Testis (tissue), 3 donors: Measurements from ENCODE around the gene RAMP1. TPM values are rescaled to one million over a fixed set of nuclear protein-coding genes. Genes with fewer than 3 reads are reported as not detected.

ENCODE experiments used
- DNase-seq: peaks from one replicate; pipeline ENCODE4 v3.0.0-alpha.2; 2019
- H3K27ac ChIP-seq, 2 donors: fragments of 200-600 bp; sonication (generic); one replicate each; pipeline ENCODE4 v1.5.1; 2019
- H3K27me3 ChIP-seq: fragments of 200-600 bp; sonication (generic); one replicate; pipeline ENCODE4 v1.5.1; 2019
- H3K36me3 ChIP-seq: fragments of 200-600 bp; sonication (generic); one replicate; pipeline ENCODE4 v1.5.1; 2017; ENCODE audit warnings: low read depth; ENCODE audit errors: missing control alignments
- H3K4me1 ChIP-seq: fragments of 200-600 bp; sonication (generic); one replicate; pipeline ENCODE4 v1.5.1; 2019
- H3K4me3 ChIP-seq, 2 donors: fragments of 200-600 bp; sonication (generic); one replicate each; pipeline ENCODE4 v1.5.1; 2017 to 2019
- H3K9me3 ChIP-seq: fragments of 200-600 bp; sonication (generic); one replicate; pipeline ENCODE4 v1.5.1; 2017
- CTCF ChIP-seq, 3 experiments: fragments of 450-650 bp in 2 of 3; fragments of 200-600 bp in 1 of 3; sonication (generic) in 1 of 3; IDR thresholded peaks; one replicate each; pipeline ENCODE4 v1.5.1; 2016 to 2019; ENCODE audit warnings: antibody characterized with exemption in 3 of 3, mild to moderate bottlenecking in 2 of 3, moderate library complexity in 1 of 3
- POLR2A ChIP-seq: fragments of 450-650 bp; IDR thresholded peaks from one replicate; pipeline ENCODE4 v1.6.1; 2017; ENCODE audit warnings: antibody characterized with exemption, mild to moderate bottlenecking, moderate library complexity
- WGBS, 2 donors: methylation state at CpG; one replicate each; pipeline ENCODE4 v1.1.5; 2018; 5-methylcytosine and 5-hydroxymethylcytosine counted together
- intact Hi-C: fragments of 100-400 bp; cut with DNase I; formaldehyde crosslinking; loops from one replicate; pipeline ENCODE4 v1.15.1; 2023; ENCODE audit warnings: low total_unique reads
- polyA plus RNA-seq: library from polyadenylated mRNA; stranded (reverse); fragments of 350-450 nt; fragmentation: Illumina TruSeq; extraction: RNeasy Lipid Tissue Mini Kit (QIAGEN cat#74804); gene quantifications from one replicate; pipeline ENCODE4 v1.2.3, GENCODE V29; 2014; ENCODE audit warnings: low read depth, low replicate concordance; ENCODE audit not compliant: insufficient read depth
- total RNA-seq, 2 donors: library from RNA; depleted of rRNA; stranded (reverse); fragments of >200 nt; gene quantifications; one replicate each; pipeline ENCODE4 v1.2.3, GENCODE V29; 2016

The RAMP1 gene
- total and polyA plus RNA-seq, 3 donors from 2014 or later = 8.9 to 14.3 (median 13.9) TPM

DNA sequence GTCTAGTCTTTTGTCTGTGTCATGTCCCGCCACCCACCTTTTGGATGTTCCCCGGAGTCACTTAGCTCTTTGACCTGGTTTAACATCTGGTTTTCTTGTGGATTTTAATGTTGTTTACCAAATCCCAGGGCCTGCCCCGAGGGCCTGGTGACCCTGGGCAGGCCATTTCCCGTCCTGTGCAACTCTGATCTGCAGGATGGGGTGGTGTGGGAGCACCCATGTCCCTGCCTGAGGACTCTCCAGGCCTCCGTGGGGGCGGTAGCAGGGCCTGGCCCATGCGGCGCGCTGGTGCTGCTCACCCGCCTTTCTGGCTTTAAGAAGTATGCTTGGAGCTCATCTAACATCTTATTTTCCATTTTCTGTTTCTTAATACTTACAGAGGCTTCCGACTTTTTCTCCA is 10.7 kb downstream of the RAMP1 start:
- Histone ChIP-seq H3K36me3 (no peaks in the 10 kb centered on the region), H3K27me3 (no peaks in the 10 kb centered on the region), H3K4me3 (no peak overlapping the region), H3K4me1 (peaks cover 14% of the 10 kb centered on the region), H3K9me3 (no peaks in the 10 kb centered on the region), H3K27ac (no peak overlapping the region)
- intact Hi-C loops = no loop called here
- no peak for DNase-seq
- TF ChIP-seq CTCF (IDR thresholded peaks at IDR 0.05) (no peak), POLR2A (no peak)
- WGBS, 2 donors = 87 to 92% methylated on average over 11 of the region's 11 CpGs

DNA sequence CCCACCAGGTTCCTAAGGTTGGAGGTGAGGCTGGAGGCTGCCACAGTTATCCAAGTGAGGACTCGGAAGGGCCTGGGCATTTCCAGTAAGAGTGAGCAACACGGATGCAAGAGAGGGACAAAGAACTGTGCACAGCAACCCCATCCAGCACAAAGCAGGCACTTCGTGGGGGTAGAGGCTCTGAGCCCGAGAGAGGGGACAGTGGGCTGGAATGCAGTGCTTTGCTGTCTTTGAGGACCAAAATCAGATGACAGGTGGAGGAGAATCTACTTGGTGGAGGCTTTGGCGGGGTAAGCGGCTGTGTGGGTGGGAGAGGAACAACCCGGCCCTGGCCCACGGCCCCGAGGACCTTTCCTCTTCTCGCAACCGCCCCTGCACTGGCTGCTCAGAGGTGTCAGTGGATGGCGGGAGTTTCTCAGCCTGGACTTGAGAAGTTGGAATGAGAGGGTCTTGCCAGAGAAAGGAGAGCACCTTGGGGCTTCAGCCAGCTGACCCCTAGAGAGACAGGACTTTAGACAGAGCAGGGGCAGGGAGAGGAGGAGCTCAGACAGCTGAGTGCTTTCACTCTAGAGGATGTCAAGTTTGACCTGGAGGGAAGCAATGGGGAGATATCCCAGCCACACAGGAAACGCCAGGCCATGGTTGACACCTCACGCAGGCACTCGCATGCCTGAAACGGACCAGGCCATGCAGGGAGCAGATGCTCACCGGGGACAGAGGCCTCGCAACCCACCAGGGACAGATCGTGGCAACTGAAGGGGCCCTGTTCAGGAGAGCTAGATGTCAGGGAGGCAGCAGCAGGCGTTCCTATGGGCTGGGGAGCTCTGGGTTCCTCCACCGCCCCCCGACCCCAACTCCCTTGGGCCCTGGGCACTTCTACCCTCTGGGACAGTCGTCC is 11.6 kb downstream of the RAMP1 start:
- no peak overlapping the region for H3K4me3 ChIP-seq
- WGBS, 2 donors = 72 to 82% methylated on average over 10 to 21 of the region's 23 CpGs
- peaks cover 14% of the 10 kb centered on the region for H3K4me1 ChIP-seq
- intact Hi-C loops = no loop called here
- no peaks in the 10 kb centered on the region for H3K36me3 ChIP-seq
- no peaks in the 10 kb centered on the region for H3K9me3 ChIP-seq
- H3K27ac ChIP-seq = no peak overlapping the region
- peak; percentile 1 for DNase-seq
- H3K27me3 ChIP-seq = no peaks in the 10 kb centered on the region
- no peak for TF ChIP-seq CTCF (IDR thresholded peaks at IDR 0.05)
- no peak for TF ChIP-seq POLR2A

- no peak for DNase-seq
- Histone ChIP-seq H3K36me3 (no peaks in the 10 kb centered on the region), H3K4me3 (no peak overlapping the region), H3K27me3 (no peaks in the 10 kb centered on the region), H3K9me3 (no peaks in the 10 kb centered on the region), H3K27ac (no peak overlapping the region), H3K4me1 (peaks cover 14% of the 10 kb centered on the region)
- intact Hi-C loops = no loop called here
- WGBS, 2 donors = 91 to 95% methylated on average over 17 to 19 of the region's 19 CpGs
- no peak for TF ChIP-seq POLR2A
- no peak for TF ChIP-seq CTCF (IDR thresholded peaks at IDR 0.05)
These were observed 12.9 kb downstream of the RAMP1 start for GRCh38 chr2:237872178-237872887.

DNA sequence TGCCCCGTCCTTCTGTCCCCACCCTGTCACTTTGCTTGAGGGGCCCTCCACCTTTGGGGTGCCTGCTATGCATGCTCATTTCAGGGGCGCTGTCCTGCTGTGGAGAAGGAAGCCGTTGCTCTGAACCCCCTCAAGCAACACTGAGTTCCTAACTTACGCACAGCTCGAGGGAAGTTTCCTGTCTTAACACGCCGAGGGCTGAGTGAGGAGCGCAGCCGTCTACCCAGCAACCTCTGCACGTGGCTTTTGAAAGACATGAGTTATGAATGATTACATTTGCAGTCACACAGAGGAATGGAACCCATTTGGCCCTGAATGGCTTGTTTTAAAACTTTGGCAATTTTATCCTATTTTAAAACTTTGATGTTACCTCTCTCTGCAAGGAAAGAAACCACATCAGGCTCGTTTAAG is 14.0 kb downstream of the RAMP1 start:
- H3K27ac ChIP-seq = no peak overlapping the region
- 57 to 67% methylated on average over 10 to 11 of the region's 11 CpGs for WGBS, 2 donors
- no peaks in the 10 kb centered on the region for H3K9me3 ChIP-seq
- no peak overlapping the region for H3K4me3 ChIP-seq
- H3K36me3 ChIP-seq = no peaks in the 10 kb centered on the region
- H3K27me3 ChIP-seq = no peaks in the 10 kb centered on the region
- intact Hi-C loops = no loop called here
- peaks cover 17% of the 10 kb centered on the region for H3K4me1 ChIP-seq
- no peak for DNase-seq
- TF ChIP-seq CTCF (IDR thresholded peaks at IDR 0.05) (no peak), POLR2A (no peak)
